HUES6 (cell line): ENCODE measurements around the gene DPP10.

Experiments used
- H3K27ac ChIP-seq: 2 replicates; pipeline ENCODE4 v1.7.0; 2013; ENCODE audit warnings: low read depth, mild to moderate bottlenecking, low read length, inconsistent platforms
- H3K27me3 ChIP-seq: 2 replicates; pipeline ENCODE4 v1.6.1; 2013; ENCODE audit warnings: low read length; ENCODE audit not compliant: control insufficient read depth, insufficient read depth
- H3K36me3 ChIP-seq: 2 replicates; pipeline ENCODE4 v1.6.1; 2013; ENCODE audit warnings: low read length; ENCODE audit not compliant: control insufficient read depth, insufficient read depth
- H3K4me1 ChIP-seq: 2 replicates; pipeline ENCODE4 v1.6.1; 2013; ENCODE audit warnings: low read length; ENCODE audit not compliant: control insufficient read depth, insufficient read depth
- H3K4me3 ChIP-seq: 2 replicates; pipeline ENCODE4 v1.5.1; 2013; ENCODE audit warnings: low read depth, low read length
- H3K9ac ChIP-seq: one replicate; pipeline ENCODE4 v1.6.1; 2013; ENCODE audit warnings: mild to moderate bottlenecking, low read length
- H3K9me3 ChIP-seq: 2 replicates; pipeline ENCODE4 v1.6.1; 2013; ENCODE audit warnings: low read depth, low read length; ENCODE audit not compliant: control insufficient read depth, insufficient read depth

DPP10 gene

GRCh38 chr2:115481842-115482241 lies 1039.4 kb downstream of the DPP10 start:
- no peaks in the 10 kb centered on the region for H3K36me3 ChIP-seq
- peaks cover 13% of the 10 kb centered on the region for H3K9me3 ChIP-seq
- no peaks in the 10 kb centered on the region for H3K4me1 ChIP-seq
- H3K27ac ChIP-seq = no peak overlapping the region
- no peaks in the 10 kb centered on the region for H3K27me3 ChIP-seq
- H3K4me3 ChIP-seq = no peak overlapping the region
- no peak overlapping the region for H3K9ac ChIP-seq

- no peaks in the 10 kb centered on the region for H3K36me3 ChIP-seq
- H3K9me3 ChIP-seq = 0 out of 2 replicates have a peak, but pooled peaks cover 4% of the 10 kb centered on the region
- H3K4me3 ChIP-seq = no peak overlapping the region
- no peaks in the 10 kb centered on the region for H3K4me1 ChIP-seq
- H3K9ac ChIP-seq = no peak overlapping the region
- no peak overlapping the region for H3K27ac ChIP-seq
- no peaks in the 10 kb centered on the region for H3K27me3 ChIP-seq
Measured at GRCh38 chr2:115483666-115484065, 1041.2 kb downstream of the DPP10 start.

GRCh38 chr2:115484486-115484885 lies 1042.0 kb downstream of the DPP10 start:
- Histone ChIP-seq H3K9ac (no peak overlapping the region), H3K4me1 (no peaks in the 10 kb centered on the region), H3K4me3 (no peak overlapping the region), H3K36me3 (no peaks in the 10 kb centered on the region), H3K27me3 (no peaks in the 10 kb centered on the region), H3K9me3 (no peaks in the 10 kb centered on the region), H3K27ac (no peak overlapping the region)

- Histone ChIP-seq H3K36me3 (no peaks in the 10 kb centered on the region), H3K9me3 (peaks cover under 1% of the 10 kb centered on the region; the same call in 1 of the 2 replicates), H3K27me3 (no peaks in the 10 kb centered on the region), H3K4me3 (no peak overlapping the region), H3K27ac (no peak overlapping the region), H3K4me1 (no peaks in the 10 kb centered on the region; the same call in 1 of the 2 replicates), H3K9ac (no peak overlapping the region)
Measured at GRCh38 chr2:115484983-115485382, 1042.5 kb downstream of the DPP10 start.

GRCh38 chr2:115491186-115491793 lies 1048.8 kb downstream of the DPP10 start:
- no peak overlapping the region for H3K27ac ChIP-seq

GRCh38 chr2:115505331-115505730 lies 1062.9 kb downstream of the DPP10 start:
- no peak overlapping the region for H3K27ac ChIP-seq
- no peaks in the 10 kb centered on the region for H3K9me3 ChIP-seq
- H3K36me3 ChIP-seq = no peaks in the 10 kb centered on the region
- no peak overlapping the region for H3K9ac ChIP-seq
- no peaks in the 10 kb centered on the region for H3K4me1 ChIP-seq
- no peak overlapping the region for H3K4me3 ChIP-seq
- no peaks in the 10 kb centered on the region for H3K27me3 ChIP-seq

More at GRCh38 chr2:115491186-115491793, 1048.8 kb downstream of the DPP10 start:
- no peaks in the 10 kb centered on the region for H3K27me3 ChIP-seq
- no peak overlapping the region for H3K4me3 ChIP-seq
- peaks cover 8% of the 10 kb centered on the region; the same call in 1 of the 2 replicates for H3K9me3 ChIP-seq
- no peaks in the 10 kb centered on the region; the same call in 1 of the 2 replicates for H3K4me1 ChIP-seq
- no peak overlapping the region for H3K9ac ChIP-seq
- no peaks in the 10 kb centered on the region for H3K36me3 ChIP-seq

- no peak overlapping the region for H3K27ac ChIP-seq
- H3K36me3 ChIP-seq = no peaks in the 10 kb centered on the region
- H3K4me1 ChIP-seq = peaks cover 6% of the 10 kb centered on the region
- no peaks in the 10 kb centered on the region for H3K27me3 ChIP-seq
- H3K9me3 ChIP-seq = no peaks in the 10 kb centered on the region
- H3K4me3 ChIP-seq = no peak overlapping the region
- H3K9ac ChIP-seq = no peak overlapping the region
Measured at GRCh38 chr2:115520727-115521126, 1078.3 kb downstream of the DPP10 start.

- Histone ChIP-seq H3K4me3 (no peak overlapping the region), H3K4me1 (peaks cover 6% of the 10 kb centered on the region), H3K36me3 (no peaks in the 10 kb centered on the region), H3K27me3 (no peaks in the 10 kb centered on the region), H3K27ac (peak overlapping the region; percentile 5; the same call in 1 of the 2 replicates), H3K9ac (no peak overlapping the region), H3K9me3 (no peaks in the 10 kb centered on the region)
Measured at GRCh38 chr2:115524452-115524851, 1082.0 kb downstream of the DPP10 start.

- Histone ChIP-seq H3K9ac (no peak overlapping the region), H3K27me3 (no peaks in the 10 kb centered on the region), H3K4me1 (peaks cover 6% of the 10 kb centered on the region), H3K4me3 (no peak overlapping the region), H3K9me3 (no peaks in the 10 kb centered on the region), H3K36me3 (no peaks in the 10 kb centered on the region), H3K27ac (no peak overlapping the region)
Measured at GRCh38 chr2:115529627-115530026, 1087.2 kb downstream of the DPP10 start.

GRCh38 chr2:115533081-115533480 lies 1090.6 kb downstream of the DPP10 start:
- no peak overlapping the region for H3K9ac ChIP-seq
- H3K9me3 ChIP-seq = no peaks in the 10 kb centered on the region

GRCh38 chr2:115541814-115542213 lies 1099.4 kb downstream of the DPP10 start:
- no peaks in the 10 kb centered on the region for H3K36me3 ChIP-seq
- H3K9ac ChIP-seq = no peak overlapping the region
- H3K27ac ChIP-seq = peak overlapping the region; percentile 21; the same call in 1 of the 2 replicates
- no peak overlapping the region for H3K4me3 ChIP-seq
- no peaks in the 10 kb centered on the region for H3K9me3 ChIP-seq
- peaks cover 30% of the 10 kb centered on the region for H3K4me1 ChIP-seq
- no peaks in the 10 kb centered on the region for H3K27me3 ChIP-seq

More at GRCh38 chr2:115533081-115533480, 1090.6 kb downstream of the DPP10 start:
- Histone ChIP-seq H3K27me3 (no peaks in the 10 kb centered on the region), H3K27ac (no peak overlapping the region), H3K36me3 (no peaks in the 10 kb centered on the region), H3K4me3 (no peak overlapping the region), H3K4me1 (peaks cover 4% of the 10 kb centered on the region; the same call in 1 of the 2 replicates)
